HG02943 (cell line): Measurements from ENCODE around the gene CRYM.
"Not testable (repeated sequence)": the region's sequence is repeated elsewhere in the genome, so short reads cannot be mapped to it uniquely, and the experiment has no call there.

ENCODE experiments used
- ATAC-seq: cut with Tn5 transposase; IDR thresholded peaks from one replicate; pipeline ENCODE4 v1.9.1; 2021; ENCODE audit warnings: mild to moderate bottlenecking, low read depth, moderate library complexity; ENCODE audit not compliant: unreplicated experiment

Gene CRYM

DNA sequence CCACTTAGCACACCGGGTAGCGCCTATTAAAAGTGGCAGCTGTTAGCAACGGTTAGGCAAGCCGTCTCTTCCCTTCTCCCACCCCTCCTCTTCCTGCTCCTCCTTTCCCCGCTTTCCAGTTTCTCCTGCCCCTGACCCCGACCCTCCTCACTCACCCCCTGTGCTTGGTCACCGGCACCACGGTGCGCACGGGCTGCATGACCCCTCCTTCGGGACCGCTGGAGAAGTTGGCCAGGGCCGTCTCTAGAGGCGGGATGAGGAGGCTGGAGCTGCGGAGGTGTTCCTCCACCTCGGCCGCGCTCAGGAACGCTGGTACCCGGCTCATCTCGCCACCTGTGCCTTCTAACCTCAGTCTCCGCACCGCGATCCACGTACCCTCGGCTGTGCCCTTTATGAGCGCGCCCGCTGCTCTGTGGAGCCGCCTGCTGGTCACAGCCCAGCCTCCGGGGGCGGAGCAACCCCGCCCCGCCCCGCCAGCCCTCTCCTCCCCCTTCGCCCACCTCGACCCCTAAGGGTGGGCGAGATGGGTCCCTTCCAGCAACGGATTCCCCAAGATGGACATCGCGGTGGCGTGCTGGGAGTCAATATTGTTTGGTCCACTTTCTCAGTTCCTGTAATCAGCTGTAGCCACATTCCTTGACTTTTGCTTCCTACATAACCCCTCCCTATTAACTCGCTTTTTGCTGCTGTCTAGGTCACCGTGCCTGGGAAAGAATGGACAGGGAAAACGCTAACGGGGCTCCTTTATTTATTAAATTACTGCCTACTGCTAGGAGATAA, at the start of gene CRYM:
TSS of gene CRYM (minus strand) at position 364 of the 780 bp plus-strand sequence. CDS start at position 325, 39 bp downstream.
- no peak for ATAC-seq

DNA sequence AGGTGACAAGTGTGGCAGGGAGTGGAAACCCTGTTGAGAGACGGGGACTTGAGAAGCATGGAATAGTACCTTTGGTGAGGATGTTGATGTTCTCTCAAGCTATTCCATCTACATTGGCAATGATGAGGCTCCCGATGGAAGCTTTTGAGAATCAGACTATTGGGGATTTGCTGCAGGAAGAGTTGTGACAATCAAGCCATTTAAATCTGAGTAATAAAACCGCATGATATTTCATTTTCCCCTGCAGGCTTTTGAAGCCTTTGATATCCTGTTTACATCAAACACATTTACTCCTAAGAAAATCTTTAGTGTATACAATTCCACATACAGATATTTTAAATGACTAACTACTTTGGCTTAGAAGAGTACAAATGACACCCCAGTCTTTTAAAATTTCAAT, 49.0 kb upstream of the CRYM start:
- no peak for ATAC-seq

GRCh38 chr16:21326459-21326858, 48.4 kb upstream of the CRYM start:
- no peak for ATAC-seq

- ATAC-seq, result no peak
Observed at GRCh38 chr16:21324267-21324666, 46.2 kb upstream of the CRYM start.

DNA sequence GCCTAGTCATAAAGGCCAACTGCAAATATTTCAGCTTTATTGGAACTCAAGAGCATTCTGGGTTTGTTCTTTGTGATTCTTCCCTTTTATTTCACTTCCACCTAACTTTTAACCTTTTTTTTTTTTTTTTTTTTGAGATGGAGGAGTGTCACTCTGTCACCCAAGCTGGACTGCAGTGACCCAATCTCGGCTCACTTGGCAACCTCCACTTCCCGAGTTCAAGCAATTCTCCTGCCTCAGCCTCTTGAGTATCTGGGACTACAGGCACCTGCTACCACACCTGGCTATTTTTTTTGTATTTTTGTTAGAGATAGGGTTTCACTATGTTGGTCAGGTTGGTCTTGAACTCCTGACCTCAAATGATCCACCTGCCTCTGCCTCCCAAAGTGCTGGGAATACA, 44.2 kb upstream of the CRYM start:
- not testable (repeated sequence) for ATAC-seq

- ATAC-seq, result no peak
Observed at GRCh38 chr16:21321736-21322135, 43.6 kb upstream of the CRYM start.

GRCh38 chr16:21314339-21314738, 36.2 kb upstream of the CRYM start:
- no peak for ATAC-seq

DNA sequence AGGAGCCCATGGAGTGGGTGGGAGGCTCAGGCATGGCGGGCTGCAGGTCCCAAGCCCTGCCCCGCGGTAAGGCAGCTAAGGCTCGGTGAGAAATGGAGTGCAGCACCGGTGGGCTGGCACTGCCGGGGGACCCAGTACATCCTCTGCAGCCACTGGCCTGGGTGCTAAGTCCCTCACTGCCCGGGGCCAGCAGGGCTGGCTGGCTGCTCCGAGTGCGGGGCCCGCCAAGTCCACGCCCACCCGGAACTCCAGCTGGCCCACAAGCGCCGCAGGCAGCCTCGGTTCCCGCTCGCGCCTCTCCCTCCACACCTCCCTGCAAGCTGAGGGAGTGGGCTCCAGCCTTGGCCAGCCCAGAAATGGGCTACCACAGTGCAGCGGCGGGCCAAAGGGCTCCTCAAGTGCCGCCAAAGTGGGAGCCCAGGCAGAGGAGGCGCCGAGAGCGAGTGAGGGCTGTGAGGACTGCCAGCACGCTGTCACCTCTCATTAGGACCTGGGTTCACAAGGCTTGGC, 34.8 kb upstream of the CRYM start:
- ATAC-seq, result not testable (repeated sequence)

GRCh38 chr16:21312046-21312445, 34.0 kb upstream of the CRYM start:
- ATAC-seq, result not testable (repeated sequence)

DNA sequence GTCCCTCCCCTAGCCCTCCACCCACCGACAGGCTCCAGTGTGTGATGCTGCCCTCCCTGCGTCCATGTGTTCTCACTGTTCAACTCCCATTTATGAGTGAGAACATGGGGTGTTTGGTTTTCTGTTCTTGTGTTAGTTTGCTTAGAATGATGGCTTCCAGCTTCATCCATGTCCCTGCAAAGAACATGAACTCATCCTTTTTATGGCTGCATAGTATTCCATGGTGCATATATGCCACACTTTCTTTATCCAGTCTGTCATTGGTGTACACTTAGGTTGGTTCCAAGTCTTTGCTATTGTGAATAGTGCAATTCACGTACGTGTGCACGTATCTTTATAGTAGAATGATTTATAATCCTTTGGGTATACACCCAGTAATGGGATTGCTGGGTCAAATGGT, 28.6 kb upstream of the CRYM start:
- not testable (repeated sequence) for ATAC-seq

DNA sequence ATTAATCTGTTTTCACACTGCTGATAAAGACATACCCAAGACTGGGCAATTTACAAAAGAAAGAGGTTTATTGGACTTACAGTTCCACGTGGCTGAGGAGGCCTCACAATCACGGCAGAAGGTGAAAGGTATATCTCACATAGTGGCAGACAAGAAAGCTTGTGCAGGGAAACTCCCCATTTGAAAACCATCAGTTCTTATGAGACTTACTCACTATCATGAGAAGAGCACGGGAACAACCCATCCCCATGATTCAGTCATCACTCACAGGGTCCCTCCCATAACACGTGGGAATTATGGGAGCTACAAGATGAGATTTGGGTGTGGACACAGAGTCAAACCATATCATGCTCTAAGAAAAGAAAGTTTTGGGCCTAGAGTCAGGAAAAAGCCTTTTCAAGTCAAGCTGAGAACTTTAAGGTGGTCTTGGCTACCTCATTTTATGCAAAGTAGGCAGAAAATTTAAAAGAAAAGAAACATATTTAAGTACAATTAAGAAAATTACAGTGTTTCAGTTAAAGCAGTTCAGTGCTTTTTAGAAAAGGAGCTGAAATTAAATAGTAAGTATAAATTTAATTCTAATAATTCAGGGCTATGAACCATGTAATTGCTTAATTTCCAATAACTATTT, 24.9 kb upstream of the CRYM start:
- ATAC-seq, result no peak

- no peak for ATAC-seq
Observed at GRCh38 chr16:21302454-21302853, 24.4 kb upstream of the CRYM start.

GRCh38 chr16:21301895-21302291, 23.8 kb upstream of the CRYM start:
- ATAC-seq, result no peak

- peak; percentile 73 for ATAC-seq
Observed at GRCh38 chr16:21301168-21301894, 23.2 kb upstream of the CRYM start.

DNA sequence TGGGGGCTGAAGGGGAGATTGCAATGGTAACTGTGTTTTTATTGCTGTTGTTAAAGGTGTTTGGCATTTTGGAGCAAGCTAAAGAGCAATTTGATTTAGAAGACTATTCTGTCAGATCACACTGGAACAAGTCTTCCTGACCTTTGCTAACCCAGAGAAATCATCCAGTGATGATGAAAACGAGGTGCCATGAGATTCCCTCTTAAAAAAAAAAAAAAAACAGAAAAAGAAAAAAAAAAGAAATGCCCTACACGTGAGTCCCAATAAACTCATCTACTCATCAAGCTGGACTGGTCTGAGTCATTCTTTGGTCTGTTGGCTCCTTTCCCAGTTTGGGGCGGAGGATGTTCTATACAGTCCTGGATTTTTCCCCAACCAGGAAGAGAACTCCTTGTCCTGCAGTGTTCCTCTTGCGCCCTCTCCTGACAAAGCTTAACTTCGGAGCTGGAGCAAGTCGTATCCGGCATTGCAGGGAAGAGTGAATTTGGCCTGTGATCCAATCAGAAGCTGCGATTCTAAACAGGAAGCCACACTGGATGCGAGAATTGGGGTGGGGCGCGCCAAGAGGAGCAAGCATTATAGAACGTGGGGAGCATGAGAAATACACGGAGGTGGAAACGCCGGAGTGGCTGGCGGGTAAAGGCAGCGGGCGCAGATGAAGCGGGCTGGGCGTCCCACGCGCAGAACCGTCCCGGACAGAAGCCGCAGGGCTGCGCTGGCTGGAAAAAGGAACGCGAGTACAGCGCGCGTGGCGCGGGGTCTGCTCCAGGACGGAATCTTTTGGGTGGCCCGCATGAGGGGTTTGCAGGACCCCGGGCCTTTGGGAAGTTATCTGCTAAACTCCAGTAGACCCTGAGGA, 22.4 kb upstream of the CRYM start:
- peak; percentile 55 for ATAC-seq

- ATAC-seq, result not testable (repeated sequence)
Observed at GRCh38 chr16:21289789-21290188, 11.7 kb upstream of the CRYM start.

- no peak for ATAC-seq
Observed at GRCh38 chr16:21285314-21285713, 7.2 kb upstream of the CRYM start.

DNA sequence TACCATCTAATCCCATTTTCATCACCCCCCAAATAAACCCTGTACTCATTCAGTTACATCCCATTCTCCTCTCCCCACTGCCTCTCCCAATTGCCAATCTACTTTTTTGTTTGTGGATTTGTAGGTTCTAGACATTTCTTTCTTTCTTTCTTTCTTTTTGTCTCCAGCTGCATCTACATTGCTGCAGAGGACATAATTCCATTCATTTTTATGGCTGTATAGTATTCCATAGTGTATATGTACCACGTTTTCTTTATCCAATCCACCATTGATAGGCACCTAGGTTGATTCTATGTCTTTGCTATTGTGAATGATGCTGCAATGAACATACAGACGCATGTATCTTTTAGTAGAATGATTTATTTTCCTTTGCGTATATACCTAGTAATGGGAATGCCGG, 6.3 kb upstream of the CRYM start:
- no peak for ATAC-seq

- ATAC-seq, result no peak
Observed at GRCh38 chr16:21283521-21284289, 5.6 kb upstream of the CRYM start.
